Uterus (tissue), 2 donors: ENCODE measurements around the gene GRIA1.

ENCODE experiments used
- CTCF ChIP-seq, 4 experiments: fragments of 200-600 bp in 2 of 4; fragments of 450-650 bp in 2 of 4; sonication (generic) in 2 of 4; IDR thresholded peaks; one replicate each; pipeline ENCODE4 v1.5.1; 2016 to 2019; ENCODE audit warnings: antibody characterized with exemption in 4 of 4, mild to moderate bottlenecking in 2 of 4, moderate library complexity in 1 of 4
- POLR2A ChIP-seq, 2 donors: fragments of 450-650 bp; IDR thresholded peaks; one replicate each; pipeline ENCODE4 v1.6.1; 2016; ENCODE audit warnings: antibody characterized with exemption in 2 of 2, mild to moderate bottlenecking in 1 of 2, moderate library complexity in 1 of 2

- no peak for TF ChIP-seq CTCF (IDR thresholded peaks at IDR 0.05)
- TF ChIP-seq POLR2A (IDR thresholded peaks at IDR 0.05) = no peak
Measured at GRCh38 chr5:153584960-153585359, 94.5 kb downstream of the GRIA1 start.
